Ishikawa (cell line): Measurements from ENCODE around the gene CYP2B6.

Experiments used
- CEBPB ChIP-seq: IDR thresholded peaks from 2 replicates; pipeline ENCODE4 v1.6.1; 2012
- CREB1 ChIP-seq: IDR thresholded peaks from 2 replicates; pipeline ENCODE4 v1.6.1; 2012; ENCODE audit warnings: low read depth
- EP300 ChIP-seq: IDR thresholded peaks from 2 replicates; pipeline ENCODE4 v1.6.1; 2012; ENCODE audit warnings: borderline replicate concordance
- FOXM1 ChIP-seq: IDR thresholded peaks from 2 replicates; pipeline ENCODE4 v1.6.1; 2012; ENCODE audit warnings: low read depth, borderline replicate concordance
- MAX ChIP-seq: IDR thresholded peaks from 2 replicates; pipeline ENCODE4 v1.6.1; 2012
- RAD21 ChIP-seq: IDR thresholded peaks from 2 replicates; pipeline ENCODE4 v1.6.1; 2012; ENCODE audit warnings: low read depth
- TAF1 ChIP-seq: IDR thresholded peaks from 2 replicates; pipeline ENCODE4 v1.6.1; 2012; ENCODE audit warnings: low read depth, mild to moderate bottlenecking
- TCF12 ChIP-seq: IDR thresholded peaks from 2 replicates; pipeline ENCODE4 v1.6.1; 2012; ENCODE audit warnings: low read depth
- USF1 ChIP-seq: IDR thresholded peaks from 2 replicates; pipeline ENCODE4 v1.6.1; 2012
- YY1 ChIP-seq: IDR thresholded peaks from 2 replicates; pipeline ENCODE4 v1.6.1; 2012; ENCODE audit warnings: low read depth

GRCh38 chr19:41064974-41065569 lies 74.0 kb downstream of the CYP2B6 start:
- no peak for TF ChIP-seq TCF12
- TF ChIP-seq TAF1, result no peak
- TF ChIP-seq RAD21, result no peak
- TF ChIP-seq YY1, result no peak
- no peak for TF ChIP-seq CEBPB
- TF ChIP-seq CREB1, result peak; percentile 56
- TF ChIP-seq MAX, result no peak
- TF ChIP-seq EP300, result no peak
- TF ChIP-seq USF1, result no peak
- no peak for TF ChIP-seq FOXM1
